ENCODE results near the gene TRIM41.
A peak's percentile ranks its signal among the peaks of the same experiment; 100 is the strongest.
"Not testable (repeated sequence)": the region's sequence is repeated elsewhere in the genome, so short reads cannot be mapped to it uniquely, and the experiment has no call there.

Gene TRIM41

GRCh38 chr5:181255836-181256578, 32.9 kb downstream of the TRIM41 start:
- Histone ChIP-seq H3K36me3 (ENCODE audit: control insufficient read depth, low read depth, low read length) (peaks cover 30% of the 10 kb centered on the region), H3K4me1 (ENCODE audit: control insufficient read depth, low read depth, low read length) (peaks cover 17% of the 10 kb centered on the region), H3K9ac (ENCODE audit: low read length) (no peak overlapping the region), H3K9me3 (ENCODE audit: control insufficient read depth, low read depth, low read length) (no peaks in the 10 kb centered on the region), H3K27me3 (ENCODE audit: control insufficient read depth, insufficient read depth, low read length) (no peaks in the 10 kb centered on the region), H3K4me3 (ENCODE audit: low read length) (no peak overlapping the region), H3K27ac (ENCODE audit: low read length) (no peak overlapping the region)

- Histone ChIP-seq H3K4me3 (ENCODE audit: low read length) (peak overlapping the region; percentile 92), H3K9me3 (ENCODE audit: control insufficient read depth, low read depth, low read length) (no peaks in the 10 kb centered on the region), H3K27ac (ENCODE audit: low read length) (no peak overlapping the region), H3K4me1 (ENCODE audit: control insufficient read depth, low read depth, low read length) (peaks cover 17% of the 10 kb centered on the region), H3K27me3 (ENCODE audit: control insufficient read depth, insufficient read depth, low read length) (no peaks in the 10 kb centered on the region), H3K9ac (ENCODE audit: low read length) (no peak overlapping the region), H3K36me3 (ENCODE audit: control insufficient read depth, low read depth, low read length) (peaks cover 26% of the 10 kb centered on the region)
These were observed 35.5 kb downstream of the TRIM41 start for GRCh38 chr5:181258576-181258975.

DNA sequence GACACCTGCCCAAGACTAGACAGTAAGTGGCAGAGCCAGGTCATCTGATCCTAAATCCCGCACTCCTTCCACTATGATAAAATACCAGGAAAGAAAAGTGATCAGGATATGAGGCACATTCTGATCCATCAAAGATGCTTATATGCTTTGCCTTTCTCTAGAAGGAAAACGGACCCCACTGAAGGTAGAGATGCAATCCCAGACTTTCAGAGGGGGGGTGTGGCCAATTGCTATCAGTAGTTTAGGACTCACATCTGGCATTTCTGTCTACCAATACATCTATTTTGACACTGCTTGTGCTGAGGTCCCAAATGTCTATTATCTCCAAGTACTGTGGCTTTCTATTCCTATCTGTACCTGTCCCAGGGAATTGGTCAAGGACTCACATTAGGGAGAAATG, 36.2 kb downstream of the TRIM41 start:
- peak overlapping the region; percentile 92 for H3K4me3 ChIP-seq (ENCODE audit: low read length)
- H3K27ac ChIP-seq (ENCODE audit: low read length) = no peak overlapping the region
- no peaks in the 10 kb centered on the region for H3K27me3 ChIP-seq (ENCODE audit: control insufficient read depth, insufficient read depth, low read length)
- H3K4me1 ChIP-seq (ENCODE audit: control insufficient read depth, low read depth, low read length) = peaks cover 17% of the 10 kb centered on the region
- peaks cover 30% of the 10 kb centered on the region for H3K36me3 ChIP-seq (ENCODE audit: control insufficient read depth, low read depth, low read length)
- peak overlapping the region; percentile 89 for H3K9ac ChIP-seq (ENCODE audit: low read length)
- H3K9me3 ChIP-seq (ENCODE audit: control insufficient read depth, low read depth, low read length) = no peaks in the 10 kb centered on the region

DNA sequence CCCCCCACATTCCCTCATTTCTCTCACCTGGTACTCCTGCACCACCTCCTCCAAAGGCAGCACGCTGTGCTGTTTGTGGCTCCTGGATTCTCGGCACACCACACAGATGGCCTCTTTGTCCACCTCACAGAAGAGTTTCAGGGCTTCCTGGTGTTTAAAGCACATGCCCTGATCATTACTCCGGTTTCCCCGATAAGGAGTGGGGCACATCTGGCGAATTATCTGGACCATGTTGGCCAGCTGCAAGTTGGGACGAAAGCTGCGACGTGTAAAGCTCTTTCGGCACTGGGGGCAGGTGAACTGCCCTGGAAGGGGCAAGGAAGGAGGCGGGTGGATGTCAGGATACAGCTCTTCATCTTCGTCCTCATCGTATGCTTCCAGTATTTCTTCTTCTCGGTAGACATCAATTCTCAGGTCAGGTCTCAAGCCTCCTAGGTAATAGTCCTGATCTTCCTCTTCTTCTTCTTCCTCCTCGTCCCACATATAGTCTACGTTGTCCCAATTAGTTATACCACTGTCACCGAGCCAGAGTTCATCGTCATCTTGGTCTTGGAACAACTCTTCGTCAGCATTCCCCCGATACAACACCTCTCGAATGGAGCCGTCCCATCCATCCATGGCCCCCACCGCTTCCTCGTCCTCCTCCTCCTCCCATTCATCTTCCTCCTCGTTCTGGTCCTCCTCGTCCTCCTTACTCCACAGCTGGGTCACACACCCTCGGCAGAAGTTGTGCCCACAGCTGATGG, 37.1 kb downstream of the TRIM41 start:
- peak overlapping the region; percentile 89 for H3K9ac ChIP-seq (ENCODE audit: low read length)
- no peaks in the 10 kb centered on the region for H3K9me3 ChIP-seq (ENCODE audit: control insufficient read depth, low read depth, low read length)
- H3K36me3 ChIP-seq (ENCODE audit: control insufficient read depth, low read depth, low read length) = peaks cover 25% of the 10 kb centered on the region
- H3K27ac ChIP-seq (ENCODE audit: low read length) = no peak overlapping the region
- H3K27me3 ChIP-seq (ENCODE audit: control insufficient read depth, insufficient read depth, low read length) = no peaks in the 10 kb centered on the region
- H3K4me1 ChIP-seq (ENCODE audit: control insufficient read depth, low read depth, low read length) = peaks cover 17% of the 10 kb centered on the region
- peak overlapping the region; percentile 92 for H3K4me3 ChIP-seq (ENCODE audit: low read length)

DNA sequence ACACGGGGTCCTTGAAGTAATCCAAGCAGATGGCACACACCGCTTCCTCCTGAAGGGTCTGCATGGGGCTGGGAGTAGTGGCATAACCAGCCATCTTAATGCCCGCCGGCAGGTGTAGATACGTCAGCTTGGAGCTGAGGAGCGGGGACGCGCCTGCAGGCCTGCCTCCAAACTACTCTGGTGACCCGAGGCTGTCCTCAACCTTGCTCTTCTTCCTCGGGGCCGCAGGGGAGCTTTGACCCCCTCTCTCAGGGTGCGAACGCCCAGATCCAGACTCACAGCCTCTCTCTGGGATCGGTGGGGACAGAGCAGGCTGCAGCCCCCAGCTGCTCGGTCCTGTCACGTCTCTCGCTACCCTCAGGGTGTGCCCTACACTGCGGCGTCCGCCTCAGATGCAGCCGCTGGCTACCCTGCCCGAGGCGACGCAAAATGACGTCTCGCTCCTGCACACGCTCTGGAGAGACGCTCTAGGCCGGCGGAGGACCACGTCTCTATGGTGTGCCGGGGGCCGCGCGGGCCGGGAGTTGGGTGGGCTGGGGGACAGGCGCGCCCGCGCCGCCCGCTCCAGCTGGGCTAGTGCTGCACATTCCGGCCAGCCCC, 37.7 kb downstream of the TRIM41 start, which contains the start of gene TRIM52:
Gene TRIM52, minus strand, starts transcription at position 424 of the 600 bp plus-strand sequence. Its CDS starts 330 bp downstream, at position 94.
- peak within 1 kb of the TSS; percentile 79 for H3K27ac ChIP-seq (ENCODE audit: low read length)
- peak within 1 kb of the TSS; percentile 92 for H3K4me3 ChIP-seq (ENCODE audit: low read length)
- peak within 1 kb of the TSS; percentile 89 for H3K9ac ChIP-seq (ENCODE audit: low read length)
- H3K9me3 ChIP-seq (ENCODE audit: control insufficient read depth, low read depth, low read length) = no peaks in the 10 kb centered on the region
- peaks cover 18% of the 10 kb centered on the region for H3K36me3 ChIP-seq (ENCODE audit: control insufficient read depth, low read depth, low read length)
- no peaks in the 10 kb centered on the region for H3K27me3 ChIP-seq (ENCODE audit: control insufficient read depth, insufficient read depth, low read length)
- H3K4me1 ChIP-seq (ENCODE audit: control insufficient read depth, low read depth, low read length) = peaks cover 17% of the 10 kb centered on the region

GRCh38 chr5:181261320-181262049, 38.4 kb downstream of the TRIM41 start:
- Histone ChIP-seq H3K9me3 (ENCODE audit: control insufficient read depth, low read depth, low read length) (no peaks in the 10 kb centered on the region), H3K36me3 (ENCODE audit: control insufficient read depth, low read depth, low read length) (peaks cover 12% of the 10 kb centered on the region), H3K27ac (ENCODE audit: low read length) (peak overlapping the region; percentile 79), H3K4me1 (ENCODE audit: control insufficient read depth, low read depth, low read length) (peaks cover 17% of the 10 kb centered on the region), H3K4me3 (ENCODE audit: low read length) (peak overlapping the region; percentile 92), H3K27me3 (ENCODE audit: control insufficient read depth, insufficient read depth, low read length) (no peaks in the 10 kb centered on the region), H3K9ac (ENCODE audit: low read length) (peak overlapping the region; percentile 89)

DNA sequence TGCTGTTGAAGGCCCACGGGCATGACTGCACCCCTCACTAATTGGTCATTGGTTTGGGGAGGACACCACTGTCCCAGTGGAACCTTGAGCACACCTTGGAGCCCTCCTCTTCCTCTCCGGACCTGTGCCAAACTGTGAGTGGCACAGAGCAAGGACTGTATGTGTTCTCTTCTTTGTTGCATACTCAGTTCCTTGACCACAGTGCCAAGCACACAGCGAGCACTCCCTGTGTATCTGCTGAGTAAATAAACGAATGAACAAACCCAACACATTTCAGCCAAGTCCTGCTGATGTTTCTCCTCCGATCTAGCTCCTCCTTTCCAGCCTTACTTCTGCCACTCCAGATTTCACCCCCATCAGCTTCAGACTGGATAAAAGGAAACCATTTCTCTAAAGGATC, 40.6 kb downstream of the TRIM41 start:
- H3K36me3 ChIP-seq (ENCODE audit: control insufficient read depth, low read depth, low read length) = peaks cover 5% of the 10 kb centered on the region
- no peaks in the 10 kb centered on the region for H3K27me3 ChIP-seq (ENCODE audit: control insufficient read depth, insufficient read depth, low read length)
- no peak overlapping the region for H3K27ac ChIP-seq (ENCODE audit: low read length)
- H3K4me1 ChIP-seq (ENCODE audit: control insufficient read depth, low read depth, low read length) = peaks cover 17% of the 10 kb centered on the region
- H3K9ac ChIP-seq (ENCODE audit: low read length) = no peak overlapping the region
- no peaks in the 10 kb centered on the region for H3K9me3 ChIP-seq (ENCODE audit: control insufficient read depth, low read depth, low read length)
- no peak overlapping the region for H3K4me3 ChIP-seq (ENCODE audit: low read length)

DNA sequence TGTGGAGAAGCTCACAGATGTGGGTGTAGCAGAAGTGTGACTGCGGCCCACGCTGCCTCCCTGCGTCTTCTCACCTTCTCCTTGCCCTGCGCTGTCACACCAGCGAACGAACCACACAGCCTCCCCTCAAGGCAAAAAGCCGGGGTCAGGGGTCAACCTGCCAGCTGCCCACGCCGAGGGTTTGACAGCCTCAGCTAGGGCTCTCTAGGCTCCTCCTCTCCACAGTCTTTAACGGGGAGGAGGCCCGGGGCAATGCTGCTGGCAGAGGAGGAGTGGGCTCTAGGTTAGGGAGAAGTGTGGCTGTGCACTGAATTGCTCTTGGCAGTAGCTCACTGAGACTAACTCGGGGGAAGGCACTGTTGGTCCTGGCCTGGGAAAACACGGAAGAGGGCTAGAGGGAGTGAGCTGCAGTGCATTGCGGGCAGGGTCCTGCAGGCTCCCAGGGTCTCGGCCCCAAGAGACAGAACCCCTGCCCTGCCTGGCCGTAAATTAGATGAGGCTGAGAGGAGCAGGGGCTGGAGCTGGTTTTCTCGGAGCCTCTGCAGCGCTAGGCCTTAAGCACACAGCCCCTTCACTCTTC, 42.1 kb downstream of the TRIM41 start:
- no peak overlapping the region for H3K4me3 ChIP-seq (ENCODE audit: low read length)
- H3K36me3 ChIP-seq (ENCODE audit: control insufficient read depth, low read depth, low read length) = peaks cover 5% of the 10 kb centered on the region
- H3K27ac ChIP-seq (ENCODE audit: low read length) = no peak overlapping the region
- H3K9me3 ChIP-seq (ENCODE audit: control insufficient read depth, low read depth, low read length) = no peaks in the 10 kb centered on the region
- peaks cover 2% of the 10 kb centered on the region for H3K4me1 ChIP-seq (ENCODE audit: control insufficient read depth, low read depth, low read length)
- H3K9ac ChIP-seq (ENCODE audit: low read length) = no peak overlapping the region
- H3K27me3 ChIP-seq (ENCODE audit: control insufficient read depth, insufficient read depth, low read length) = no peaks in the 10 kb centered on the region

DNA sequence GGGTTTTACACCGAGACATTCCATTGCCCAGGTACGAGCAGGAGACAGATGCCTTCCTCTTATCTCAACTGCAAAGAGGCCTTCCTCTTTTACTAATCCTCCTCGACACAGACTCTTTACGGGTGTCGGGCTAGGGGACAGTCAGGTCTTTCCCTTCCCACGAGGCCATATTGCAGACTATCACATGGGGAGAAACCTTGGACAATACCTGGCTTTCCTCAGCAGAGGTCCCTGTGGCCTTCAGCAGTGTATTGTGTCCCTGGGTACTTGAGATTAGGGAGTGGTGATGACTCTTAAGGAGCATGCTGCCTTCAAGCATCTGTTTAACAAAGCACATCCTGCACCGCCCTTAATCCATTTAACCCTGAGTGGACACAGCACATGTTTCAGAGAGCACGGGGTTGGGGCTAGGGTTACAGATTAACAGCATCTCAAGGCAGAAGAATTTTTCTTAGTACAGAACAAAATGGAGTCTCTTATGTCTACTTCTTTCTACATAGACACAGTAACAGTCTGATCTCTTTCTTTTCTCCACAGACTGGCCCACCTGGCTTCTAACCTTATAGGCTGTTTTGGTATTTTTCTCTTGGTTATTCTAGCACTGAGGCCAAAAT, 44.3 kb downstream of the TRIM41 start:
- not testable (repeated sequence) for H3K4me1 ChIP-seq (ENCODE audit: control insufficient read depth, low read depth, low read length); H3K27me3 ChIP-seq (ENCODE audit: control insufficient read depth, insufficient read depth, low read length); H3K9me3 ChIP-seq (ENCODE audit: control insufficient read depth, low read depth, low read length); H3K36me3 ChIP-seq (ENCODE audit: control insufficient read depth, low read depth, low read length); H3K9ac ChIP-seq (ENCODE audit: low read length); H3K4me3 ChIP-seq (ENCODE audit: low read length); H3K27ac ChIP-seq (ENCODE audit: low read length)

DNA sequence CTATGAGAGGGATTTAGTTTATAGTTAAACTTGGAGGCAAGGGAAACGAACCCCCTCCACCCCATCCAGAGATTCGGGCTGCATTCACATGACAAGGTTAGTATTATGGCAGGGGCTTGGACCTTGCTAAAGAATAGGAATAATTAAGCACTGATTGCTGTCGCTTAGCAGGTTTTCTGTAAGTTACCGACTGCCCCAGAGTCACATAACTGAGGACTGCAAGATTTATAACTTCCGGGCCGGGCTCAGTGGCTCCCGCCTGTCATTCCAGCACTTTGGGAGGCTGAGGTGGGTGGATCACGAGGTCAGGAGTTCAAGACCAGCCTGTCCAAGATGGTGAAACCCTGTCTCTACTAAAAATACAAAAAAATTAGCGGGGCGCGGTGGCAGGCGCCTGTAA, 44.8 kb downstream of the TRIM41 start:
- H3K4me1 ChIP-seq (ENCODE audit: control insufficient read depth, low read depth, low read length); H3K4me3 ChIP-seq (ENCODE audit: low read length); H3K9me3 ChIP-seq (ENCODE audit: control insufficient read depth, low read depth, low read length); H3K36me3 ChIP-seq (ENCODE audit: control insufficient read depth, low read depth, low read length); H3K27me3 ChIP-seq (ENCODE audit: control insufficient read depth, insufficient read depth, low read length); H3K9ac ChIP-seq (ENCODE audit: low read length); H3K27ac ChIP-seq (ENCODE audit: low read length): not testable (repeated sequence)
